ENCODE measurements around the gene ARFGAP3.

Gene ARFGAP3, protein sequence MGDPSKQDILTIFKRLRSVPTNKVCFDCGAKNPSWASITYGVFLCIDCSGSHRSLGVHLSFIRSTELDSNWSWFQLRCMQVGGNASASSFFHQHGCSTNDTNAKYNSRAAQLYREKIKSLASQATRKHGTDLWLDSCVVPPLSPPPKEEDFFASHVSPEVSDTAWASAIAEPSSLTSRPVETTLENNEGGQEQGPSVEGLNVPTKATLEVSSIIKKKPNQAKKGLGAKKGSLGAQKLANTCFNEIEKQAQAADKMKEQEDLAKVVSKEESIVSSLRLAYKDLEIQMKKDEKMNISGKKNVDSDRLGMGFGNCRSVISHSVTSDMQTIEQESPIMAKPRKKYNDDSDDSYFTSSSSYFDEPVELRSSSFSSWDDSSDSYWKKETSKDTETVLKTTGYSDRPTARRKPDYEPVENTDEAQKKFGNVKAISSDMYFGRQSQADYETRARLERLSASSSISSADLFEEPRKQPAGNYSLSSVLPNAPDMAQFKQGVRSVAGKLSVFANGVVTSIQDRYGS

DNA sequence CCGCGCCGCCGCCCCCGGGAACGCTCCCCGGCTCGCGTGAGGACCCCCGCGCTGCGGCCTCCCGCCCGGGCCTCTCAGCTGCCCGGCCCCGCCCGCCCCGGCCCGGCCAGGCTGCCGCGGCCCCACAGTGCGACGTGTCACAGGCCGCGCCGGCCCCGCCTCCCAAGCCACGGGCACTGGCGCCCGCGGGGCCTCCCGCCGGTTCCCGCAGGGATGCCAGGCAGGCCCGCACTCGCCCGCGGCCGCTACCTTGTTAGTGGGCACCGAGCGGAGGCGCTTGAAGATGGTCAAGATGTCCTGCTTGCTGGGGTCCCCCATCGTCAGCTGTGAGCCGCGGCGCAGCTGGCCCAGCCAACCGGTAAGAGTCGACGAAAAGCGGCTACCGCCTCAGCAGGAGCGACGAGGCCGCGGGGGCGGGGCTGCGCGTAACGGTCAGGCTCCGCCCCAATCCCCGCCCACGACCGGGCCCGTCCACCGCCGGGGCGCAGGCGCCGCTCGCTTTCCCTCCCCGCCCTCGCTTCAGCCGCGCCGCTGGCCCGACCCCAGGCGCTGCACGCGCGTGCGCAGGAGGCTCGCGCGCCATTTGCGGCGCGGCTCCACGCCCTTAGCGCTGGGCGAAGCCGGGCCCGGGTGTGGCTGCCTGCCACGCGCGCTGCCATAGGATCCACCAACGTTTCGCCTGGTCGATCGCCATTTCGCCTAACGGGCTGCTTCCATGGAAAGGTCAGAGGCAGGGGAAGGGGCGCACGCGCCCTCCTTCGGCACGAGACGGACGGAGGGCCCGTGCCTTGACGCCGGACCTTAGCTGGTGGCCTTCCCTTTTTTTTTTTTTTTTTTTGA is at the start of gene ARFGAP3:
Gene ARFGAP3 (minus strand): TSS at position 409 of the 840 bp plus-strand sequence. CDS start 91 bp downstream, at position 318.
- DNase-seq (ENCODE audit: low read depth): peak; percentile 90

DNA sequence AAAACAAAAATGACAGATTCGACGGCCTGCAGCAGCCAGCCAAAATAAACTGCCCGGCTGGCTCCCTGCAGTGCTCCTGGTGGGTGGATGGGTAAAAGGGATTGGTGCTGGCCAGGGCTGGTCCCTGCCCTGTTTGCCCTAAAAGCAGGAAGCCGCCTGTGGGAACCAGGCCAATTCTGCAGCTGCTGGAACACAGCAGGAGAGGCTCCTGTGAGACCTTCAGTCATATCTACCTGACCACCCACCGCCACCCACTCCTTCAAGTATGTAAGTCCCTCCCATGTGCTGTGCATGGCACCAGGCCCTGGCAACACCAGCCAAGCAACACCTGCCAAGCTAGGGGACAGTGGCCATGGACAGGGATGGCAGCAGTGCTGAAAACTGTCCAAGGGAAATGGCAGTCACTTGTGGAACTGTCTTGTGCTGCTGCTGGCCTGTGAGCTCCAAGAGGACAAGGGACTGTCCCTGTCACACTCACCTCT is 48.7 kb upstream of the ARFGAP3 start:
- no peak for DNase-seq (ENCODE audit: low read depth)

DNA sequence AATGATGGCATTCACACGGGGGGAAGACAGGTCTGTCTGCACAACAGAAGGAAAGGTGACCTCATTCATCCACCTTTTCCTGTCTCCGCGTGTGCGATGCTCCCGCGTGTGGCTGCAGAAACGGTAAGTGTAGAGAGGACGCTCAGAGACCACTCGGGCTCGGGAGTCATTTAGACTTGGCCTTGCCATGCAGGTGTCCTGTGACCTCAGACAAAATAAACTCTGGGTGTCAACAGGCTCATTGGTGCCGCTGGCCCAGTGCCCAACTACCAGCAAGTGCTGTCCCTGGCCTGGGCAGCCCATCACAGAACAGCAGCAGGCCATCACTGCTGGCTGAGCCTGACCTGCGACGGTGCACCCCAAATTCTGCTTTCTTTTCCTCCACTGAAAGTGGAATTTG is 48.1 kb upstream of the ARFGAP3 start:
- no peak for DNase-seq (ENCODE audit: low read depth)

DNA sequence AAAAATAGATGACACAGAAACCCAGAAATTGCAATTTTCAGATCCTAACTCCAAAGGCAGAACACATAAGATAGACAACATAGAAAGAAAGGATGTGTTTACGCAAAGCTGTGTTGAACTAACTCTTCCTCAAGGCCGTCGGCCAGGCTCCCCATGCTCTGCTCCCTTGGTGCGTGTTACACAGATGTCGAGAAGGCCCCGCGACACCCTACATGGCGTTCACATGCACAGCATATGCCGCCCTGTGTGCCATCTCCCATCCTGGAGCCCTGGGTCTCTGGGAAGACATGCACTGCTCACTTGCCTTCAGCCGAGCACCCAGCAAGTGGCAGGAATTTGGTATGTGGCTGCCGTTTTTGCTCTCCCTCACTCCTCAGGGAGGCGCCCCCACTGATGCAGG is 47.0 kb upstream of the ARFGAP3 start:
- no peak for DNase-seq (ENCODE audit: low read depth)

DNA sequence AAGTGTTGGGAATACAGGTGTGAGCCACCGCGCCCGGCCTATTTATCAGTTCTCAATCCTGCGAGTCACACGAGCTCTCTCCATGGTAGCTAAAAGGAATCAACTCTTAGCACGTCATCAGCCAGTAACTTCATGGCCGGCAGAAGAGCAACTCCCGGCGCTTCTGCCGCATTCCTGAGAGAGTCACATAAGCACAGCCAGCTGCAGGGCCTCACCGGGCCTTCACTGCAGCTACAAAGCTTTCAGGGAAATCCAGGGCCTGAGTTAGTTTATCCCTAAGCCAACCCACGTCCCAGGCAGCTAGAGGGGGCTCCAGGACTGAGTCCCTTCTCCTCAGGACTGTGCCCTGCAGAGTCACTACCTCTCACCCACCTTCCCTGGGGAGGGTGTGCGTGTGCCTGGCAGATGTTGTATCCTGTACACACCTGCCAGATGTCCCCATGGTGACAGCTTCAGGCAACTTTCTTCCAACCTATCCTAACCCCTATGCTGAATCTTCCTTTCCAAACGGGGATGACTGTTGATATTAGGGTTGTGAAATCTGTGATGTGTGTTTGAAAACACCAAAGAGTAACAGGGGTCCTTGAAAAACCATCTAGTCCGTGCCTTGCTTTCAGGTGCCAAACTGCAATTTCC is 45.9 kb upstream of the ARFGAP3 start:
- no peak for DNase-seq (ENCODE audit: low read depth)

DNA sequence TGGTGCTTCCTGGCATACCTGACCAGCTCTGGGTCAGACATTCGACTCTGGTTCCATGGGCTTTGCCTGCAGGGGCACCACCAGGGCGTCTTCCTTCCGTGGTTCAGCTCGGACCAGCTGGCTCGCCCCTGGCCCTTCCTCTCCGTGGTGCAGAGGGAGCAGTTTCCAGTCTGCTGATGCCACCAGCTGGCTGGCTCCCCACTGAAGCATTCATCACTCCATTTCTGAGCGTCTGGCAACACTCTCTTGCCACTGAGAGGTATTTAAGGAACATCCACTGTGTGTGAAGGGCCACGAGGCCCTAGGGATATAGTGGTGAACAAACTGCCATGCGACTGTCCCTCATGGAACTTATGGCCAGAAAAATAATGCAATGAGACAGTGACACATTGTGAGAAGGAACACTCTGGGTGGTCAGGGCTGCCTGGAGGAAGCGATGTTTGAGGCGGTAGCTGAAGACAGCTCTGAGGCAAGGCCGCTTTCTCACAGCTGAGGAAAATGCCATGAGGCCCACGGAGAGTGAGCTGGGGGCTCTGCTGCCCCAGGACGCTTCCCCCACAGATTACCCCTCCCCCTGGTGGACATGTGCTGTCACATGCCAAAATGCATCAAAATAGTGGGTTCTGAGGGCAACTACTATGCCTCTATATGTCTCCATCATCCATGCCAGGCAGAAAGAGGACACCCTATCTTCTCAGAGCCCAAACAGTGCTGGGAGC is 44.9 kb upstream of the ARFGAP3 start:
- DNase-seq (ENCODE audit: low read depth): no peak

DNA sequence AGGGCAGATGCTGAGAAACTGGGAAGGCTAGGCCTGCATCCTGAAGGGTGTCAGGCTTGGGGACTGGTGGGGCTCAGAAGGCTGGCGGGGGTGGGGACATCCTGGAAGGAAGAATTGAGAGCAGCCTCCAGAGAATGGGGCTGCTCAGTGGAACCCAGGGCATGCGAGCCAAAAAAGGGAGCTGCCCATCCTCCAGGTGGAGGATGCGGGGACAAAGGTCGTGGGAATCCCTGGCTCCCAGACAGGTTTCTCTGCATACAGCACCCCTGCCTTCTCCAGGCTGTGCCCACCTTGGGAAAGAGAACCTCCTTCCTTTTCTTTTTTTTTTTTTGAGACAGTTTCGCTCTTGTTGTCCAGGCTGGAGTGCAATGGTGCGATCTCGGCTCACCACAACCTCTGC is 40.9 kb upstream of the ARFGAP3 start:
- no peak for DNase-seq (ENCODE audit: low read depth)

DNA sequence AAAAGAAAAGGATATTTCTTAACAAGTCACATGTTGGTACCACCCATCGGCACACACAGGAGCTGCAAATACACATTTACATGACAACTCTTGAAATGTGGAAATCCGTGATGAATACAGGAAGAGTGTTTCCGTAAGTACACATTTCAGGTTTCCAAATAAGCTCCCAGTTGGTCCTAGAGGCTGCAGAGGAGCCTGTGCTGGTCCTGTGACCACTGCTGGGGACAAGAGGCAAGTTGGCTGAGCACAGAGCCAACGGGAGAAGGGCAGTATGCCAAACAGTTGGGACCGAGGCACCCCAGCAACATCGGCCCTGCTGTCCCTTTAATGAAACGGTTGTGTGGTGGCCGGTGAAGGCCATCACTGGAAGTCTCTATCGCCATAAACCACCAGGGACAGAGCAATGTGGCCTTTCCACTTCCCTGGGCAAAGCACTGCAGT is 38.5 kb upstream of the ARFGAP3 start:
- DNase-seq (ENCODE audit: low read depth): no peak

DNA sequence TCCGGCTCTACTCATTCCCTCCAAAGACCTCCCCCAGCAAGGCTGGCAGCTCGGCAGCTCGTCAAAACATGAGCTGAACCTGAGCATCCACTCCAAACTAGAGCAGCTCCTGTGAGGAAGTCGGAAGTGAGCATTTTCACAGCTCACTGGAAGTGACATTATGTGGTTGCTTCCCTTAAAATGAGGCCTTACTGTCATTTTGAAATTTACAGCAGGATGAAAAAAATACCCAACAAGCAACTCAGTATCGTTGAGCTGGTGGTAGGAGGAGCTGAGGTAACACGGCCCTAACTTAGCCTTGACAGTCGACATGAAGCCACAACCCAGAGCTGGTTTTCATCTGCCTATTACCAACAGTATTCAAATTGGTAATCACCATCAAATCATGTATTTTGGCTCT is 38.0 kb upstream of the ARFGAP3 start:
- DNase-seq (ENCODE audit: low read depth): no peak

DNA sequence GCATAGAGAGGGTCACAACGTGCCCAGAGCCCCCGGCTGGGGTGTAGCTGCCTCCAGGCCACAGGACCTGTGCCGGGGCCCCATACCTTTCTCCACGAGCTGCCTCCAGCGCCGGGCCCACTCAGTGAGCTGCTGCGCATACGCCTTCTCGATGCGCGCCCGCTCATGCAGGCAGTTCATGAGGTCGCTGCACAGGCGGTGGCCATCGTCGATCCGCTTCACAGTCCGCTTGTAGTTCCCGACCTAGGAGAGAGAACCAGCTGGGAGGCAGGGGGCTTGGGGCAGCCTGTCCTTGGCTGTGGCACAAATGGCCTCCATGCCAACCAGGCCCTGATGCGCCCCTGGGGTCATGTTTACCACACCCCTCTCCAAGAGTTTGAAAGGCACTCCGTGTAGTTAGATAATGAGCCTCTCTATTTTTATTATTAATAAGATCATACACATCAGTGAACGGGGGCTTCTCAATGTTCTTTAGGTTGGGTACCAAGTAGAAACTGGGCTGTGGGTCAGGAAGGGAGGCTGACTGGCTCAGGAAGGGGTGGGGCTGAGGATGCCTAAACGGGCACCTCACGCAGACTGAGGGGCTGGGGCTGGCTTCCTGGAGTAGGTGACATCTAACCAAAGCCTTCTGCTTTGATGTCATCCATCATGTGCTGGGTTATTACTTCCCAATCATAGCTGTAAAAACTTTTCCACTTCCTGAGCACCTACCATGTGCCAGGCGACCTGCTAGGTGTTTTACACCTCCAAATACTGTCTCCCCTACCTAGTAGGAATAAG is 36.5 kb upstream of the ARFGAP3 start:
- peak; percentile 13 for DNase-seq (ENCODE audit: low read depth)

DNA sequence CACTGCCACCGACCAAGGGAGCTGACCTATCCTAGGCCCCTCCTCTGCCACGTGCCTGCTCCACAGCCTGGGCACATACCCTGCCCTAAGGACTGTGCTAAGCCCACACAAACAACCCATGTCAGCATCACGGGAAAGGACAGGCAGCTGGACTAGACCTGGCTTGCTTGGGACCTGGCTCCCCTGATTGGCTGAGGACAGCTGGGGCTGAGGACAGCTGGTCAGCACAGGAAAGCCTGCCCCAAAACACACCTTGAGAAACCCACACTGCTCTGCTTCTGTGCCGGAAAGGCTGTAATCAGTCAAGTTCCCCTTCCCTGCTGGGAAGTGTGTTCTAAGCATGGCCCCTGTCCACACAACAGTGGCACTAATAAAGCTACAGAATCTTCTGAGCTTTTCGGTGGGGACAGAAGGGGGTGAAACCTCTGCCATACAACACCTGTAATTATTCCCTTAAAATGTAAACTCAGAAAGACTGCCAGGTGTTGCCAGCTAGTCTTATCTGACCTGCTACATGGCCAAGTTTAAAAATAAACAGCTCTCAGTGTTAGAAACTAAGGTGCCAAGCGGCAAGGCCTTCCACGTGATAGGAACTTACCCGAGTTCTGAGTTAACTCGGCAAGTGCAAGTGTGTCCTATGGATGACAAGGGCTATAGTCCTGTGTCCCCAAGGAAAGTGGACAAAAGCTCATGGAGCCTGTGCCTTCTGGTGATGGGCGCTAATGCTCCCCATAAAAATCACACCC is 35.7 kb upstream of the ARFGAP3 start:
- DNase-seq (ENCODE audit: low read depth): no peak

DNA sequence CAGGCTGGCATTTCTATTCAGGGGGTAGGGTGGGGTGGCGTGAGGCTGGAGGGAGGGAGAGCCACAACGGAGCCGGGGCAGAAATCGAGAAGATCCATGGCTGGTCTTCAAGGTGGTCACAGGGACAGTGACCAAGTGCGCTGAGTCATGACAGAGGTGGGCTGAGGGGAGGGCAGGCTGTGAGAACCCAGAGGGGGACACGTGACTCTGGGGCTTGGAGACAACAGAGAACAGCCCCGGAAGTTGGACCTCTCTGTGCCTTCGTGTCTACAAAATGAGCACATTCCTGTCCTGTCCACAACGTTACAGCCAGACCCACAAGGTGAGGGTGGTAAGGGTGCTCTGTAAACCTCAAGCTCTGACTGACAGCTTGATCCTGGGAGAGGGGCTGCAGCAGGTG is 35.1 kb upstream of the ARFGAP3 start:
- DNase-seq (ENCODE audit: low read depth): no peak

DNA sequence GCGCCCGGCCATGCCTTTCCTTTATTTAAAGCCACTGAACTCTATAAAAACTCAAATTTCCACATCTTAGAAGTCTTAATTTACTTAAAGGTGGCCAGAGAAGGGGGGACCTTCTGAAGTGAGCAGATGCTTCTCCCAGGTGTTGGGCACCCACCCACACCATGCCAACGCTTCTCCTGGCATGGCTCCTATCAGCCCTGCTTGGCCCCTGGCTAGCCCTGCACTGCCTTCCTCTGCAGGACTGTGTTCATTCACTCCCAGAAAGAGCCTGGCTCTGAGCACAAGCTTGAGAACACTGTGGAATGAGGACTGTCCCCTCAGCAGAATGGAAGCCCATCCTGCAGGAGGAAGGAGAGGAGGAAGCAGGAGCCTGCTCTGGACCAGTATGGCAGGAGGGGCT is 34.6 kb upstream of the ARFGAP3 start:
- no peak for DNase-seq (ENCODE audit: low read depth)

DNA sequence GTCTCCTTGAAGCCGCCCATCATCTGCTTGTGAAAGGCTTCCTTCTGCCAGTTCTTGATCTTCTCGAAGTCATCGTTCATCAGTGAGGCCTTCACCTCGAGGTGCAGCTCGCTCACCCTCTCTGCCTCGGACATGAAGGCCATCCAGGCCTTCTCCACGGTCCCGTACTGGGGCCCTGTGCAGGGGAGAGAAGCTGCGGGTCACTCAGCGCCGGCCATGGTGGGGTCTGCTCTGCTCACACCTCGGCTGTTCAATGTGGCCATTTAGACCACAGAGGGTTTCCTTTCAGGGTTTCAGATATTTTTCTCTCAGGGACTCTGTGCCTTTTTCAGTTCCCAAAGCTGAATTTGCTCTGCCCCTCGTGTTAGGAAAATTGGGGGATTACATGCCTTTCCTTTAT is 33.9 kb upstream of the ARFGAP3 start:
- no peak for DNase-seq (ENCODE audit: low read depth)

DNA sequence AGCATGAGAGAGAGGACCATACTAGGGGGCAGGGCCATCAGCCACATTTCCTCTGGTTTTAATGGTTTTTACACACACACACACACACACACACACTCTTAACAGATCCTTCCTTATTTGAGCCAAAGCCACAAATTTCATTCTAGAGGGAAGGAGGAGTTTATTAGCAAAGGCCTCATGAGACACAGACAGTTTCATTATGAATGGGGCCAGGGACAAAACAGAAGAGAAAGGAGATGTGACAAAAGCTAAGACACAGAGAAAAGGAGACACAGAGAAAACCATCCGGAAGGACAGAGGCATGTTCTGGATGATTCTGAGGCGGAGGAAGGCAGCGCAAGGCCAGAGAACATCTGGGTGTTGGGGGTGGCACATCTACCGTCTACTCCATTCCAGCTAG is 32.2 kb upstream of the ARFGAP3 start:
- DNase-seq (ENCODE audit: low read depth): no peak

DNA sequence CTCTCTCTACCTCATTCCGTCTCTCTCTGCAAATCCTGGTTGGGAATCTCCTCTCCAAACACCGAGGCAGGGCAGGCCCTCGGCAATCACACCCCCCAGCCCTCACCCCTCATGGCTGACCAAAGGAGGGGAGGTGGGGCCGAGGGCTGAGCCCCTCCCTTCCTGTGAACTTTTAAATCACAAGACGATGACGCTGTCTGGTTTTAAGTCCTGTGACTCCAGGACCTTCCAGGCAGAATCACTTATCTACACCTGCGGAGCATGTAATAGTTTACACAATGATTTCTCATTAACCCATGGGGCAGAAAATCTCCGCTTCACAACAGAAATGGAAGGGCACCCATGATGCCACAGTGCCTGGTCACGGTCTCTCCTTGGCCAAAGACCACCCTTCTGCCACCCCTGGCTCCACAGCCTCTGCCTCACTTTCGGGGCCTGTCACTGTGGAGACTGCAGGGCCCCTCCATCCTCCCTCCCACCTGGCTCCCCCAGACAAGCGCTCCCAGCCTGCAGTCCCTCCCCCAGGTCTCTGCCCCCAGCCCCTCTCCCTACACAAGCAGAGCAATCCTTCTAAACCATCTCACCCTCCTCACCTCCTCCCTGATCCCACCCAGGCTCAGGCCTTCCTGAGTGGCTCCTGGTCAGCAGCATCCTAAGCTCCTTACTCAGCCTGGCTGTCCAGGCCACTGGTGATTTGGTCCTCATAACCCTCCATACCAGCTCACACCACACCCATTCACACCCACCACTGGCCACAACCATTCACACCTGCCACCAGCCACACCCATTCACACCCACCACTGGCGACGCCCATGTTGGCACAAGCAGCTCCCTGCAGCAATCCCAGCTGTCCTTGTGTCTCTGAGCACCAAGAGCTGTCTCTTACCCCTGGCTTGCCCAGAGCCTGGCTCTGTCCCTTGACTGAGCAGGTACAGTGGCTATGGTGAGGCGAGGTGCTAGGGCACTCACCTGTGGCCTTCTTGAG is 30.7 kb upstream of the ARFGAP3 start:
- DNase-seq (ENCODE audit: low read depth): no peak

DNA sequence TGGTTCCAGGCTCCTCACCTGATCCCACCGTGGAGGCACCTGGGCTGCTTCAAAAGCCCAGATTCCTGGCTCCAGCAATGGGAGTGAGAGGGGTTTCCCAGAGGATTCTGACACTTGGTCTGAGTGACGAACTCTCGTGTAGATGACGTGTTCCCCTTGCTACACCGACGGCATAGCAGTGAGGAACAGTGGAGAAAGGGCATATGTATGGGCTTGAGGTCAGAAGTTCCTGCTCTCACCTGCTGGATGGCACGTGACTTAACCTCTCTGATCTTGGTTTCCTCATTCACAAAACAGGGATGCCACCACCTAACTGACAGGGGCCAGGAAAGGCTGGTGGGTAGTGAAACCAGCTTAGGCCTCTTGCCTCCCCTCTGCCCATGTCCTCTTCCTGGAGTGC is 30.0 kb upstream of the ARFGAP3 start:
- no peak for DNase-seq (ENCODE audit: low read depth)

DNA sequence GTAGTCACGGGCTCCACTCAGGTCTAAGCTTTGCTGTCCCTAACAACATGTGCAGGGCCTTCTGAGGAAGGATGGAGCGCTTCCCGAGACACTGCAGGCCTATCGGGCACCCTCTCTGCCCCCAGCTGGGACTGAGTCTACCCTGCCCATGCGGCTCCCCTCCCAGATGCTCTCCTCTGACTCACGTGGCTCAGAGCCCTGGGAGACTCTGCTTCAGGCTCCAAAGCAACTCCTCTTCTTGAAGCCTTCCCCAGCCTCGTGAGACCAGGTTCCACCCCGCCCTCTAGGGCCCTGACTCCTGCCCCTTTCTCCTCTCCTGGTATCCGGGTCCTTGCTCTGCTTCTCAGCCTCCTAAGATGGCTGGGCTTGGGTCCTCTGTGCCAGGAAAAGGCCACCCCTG is 28.4 kb upstream of the ARFGAP3 start:
- DNase-seq (ENCODE audit: low read depth): no peak

All from activated gamma-delta T cell treated with anti-CD3 and anti-CD28 coated beads, Interleukin-2, amount 50 U/mL, for 16 hours (primary cell).